ENCODE data around the gene PCSK1N. TPM values are rescaled to one million over a fixed set of nuclear protein-coding genes. Genes with fewer than 3 reads are reported as not detected.

Gene PCSK1N
- total RNA-seq, 2 donors from 2014 or later, result 2.9 to 4.0 TPM

DNA sequence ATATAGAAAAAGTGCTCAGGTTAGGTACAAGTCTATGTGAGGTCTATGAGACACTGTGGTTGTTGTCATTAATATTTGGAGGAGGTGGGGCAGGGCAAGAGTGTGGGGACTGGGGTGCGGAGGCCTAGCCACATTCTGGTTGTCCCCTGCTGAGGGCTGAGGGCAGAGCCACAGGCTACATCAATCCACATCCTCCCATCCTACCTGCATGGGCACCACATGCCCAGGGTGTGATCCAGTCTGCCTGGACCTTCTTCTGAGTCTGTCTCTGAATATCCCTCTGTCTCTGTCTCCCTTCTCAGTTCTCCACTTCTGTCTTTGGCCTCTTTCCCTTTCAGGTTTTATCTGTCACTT, 50.2 kb downstream of the PCSK1N start:
- no peaks in the 10 kb centered on the region for H3K36me3 Mint-ChIP-seq (ENCODE audit: low read depth)
- no peaks in the 10 kb centered on the region for H3K27me3 ChIP-seq (ENCODE audit: control insufficient read depth, insufficient read depth, low read length, poor library complexity, severe bottlenecking)
- no peaks in the 10 kb centered on the region for H3K36me3 ChIP-seq (ENCODE audit: control insufficient read depth, insufficient read depth, low read length)
- H3K4me3 Mint-ChIP-seq, result no peak overlapping the region
- peaks cover 7% of the 10 kb centered on the region for H3K27me3 Mint-ChIP-seq (ENCODE audit: insufficient read depth)
- peaks cover 64% of the 10 kb centered on the region for H3K9me3 Mint-ChIP-seq
- peaks cover 4% of the 10 kb centered on the region for H3K4me1 Mint-ChIP-seq
- no peak overlapping the region for H3K27ac ChIP-seq (ENCODE audit: low read depth, low read length)
- H3K4me1 ChIP-seq (ENCODE audit: control insufficient read depth, insufficient read depth, low read length), result no peaks in the 10 kb centered on the region
- no peaks in the 10 kb centered on the region for H3K9me3 ChIP-seq (ENCODE audit: control insufficient read depth, low read length)
- no peak overlapping the region for H3K9ac ChIP-seq (ENCODE audit: extremely low read depth, low read length, poor library complexity, severe bottlenecking)
- no peak for DNase-seq
- H3K27ac Mint-ChIP-seq, result no peak overlapping the region
- H3K4me3 ChIP-seq (ENCODE audit: low read length), result no peak overlapping the region
- TF ChIP-seq, protein P1, sequence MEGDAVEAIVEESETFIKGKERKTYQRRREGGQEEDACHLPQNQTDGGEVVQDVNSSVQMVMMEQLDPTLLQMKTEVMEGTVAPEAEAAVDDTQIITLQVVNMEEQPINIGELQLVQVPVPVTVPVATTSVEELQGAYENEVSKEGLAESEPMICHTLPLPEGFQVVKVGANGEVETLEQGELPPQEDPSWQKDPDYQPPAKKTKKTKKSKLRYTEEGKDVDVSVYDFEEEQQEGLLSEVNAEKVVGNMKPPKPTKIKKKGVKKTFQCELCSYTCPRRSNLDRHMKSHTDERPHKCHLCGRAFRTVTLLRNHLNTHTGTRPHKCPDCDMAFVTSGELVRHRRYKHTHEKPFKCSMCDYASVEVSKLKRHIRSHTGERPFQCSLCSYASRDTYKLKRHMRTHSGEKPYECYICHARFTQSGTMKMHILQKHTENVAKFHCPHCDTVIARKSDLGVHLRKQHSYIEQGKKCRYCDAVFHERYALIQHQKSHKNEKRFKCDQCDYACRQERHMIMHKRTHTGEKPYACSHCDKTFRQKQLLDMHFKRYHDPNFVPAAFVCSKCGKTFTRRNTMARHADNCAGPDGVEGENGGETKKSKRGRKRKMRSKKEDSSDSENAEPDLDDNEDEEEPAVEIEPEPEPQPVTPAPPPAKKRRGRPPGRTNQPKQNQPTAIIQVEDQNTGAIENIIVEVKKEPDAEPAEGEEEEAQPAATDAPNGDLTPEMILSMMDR (conservative IDR thresholded peaks at IDR 0.05), result no peak
- no CpG with 5 or more reads among the region's 1 CpG for WGBS, 2 experiments (ENCODE audit: insufficient coverage in 1 of 2, insufficient read length in 1 of 2)

DNA sequence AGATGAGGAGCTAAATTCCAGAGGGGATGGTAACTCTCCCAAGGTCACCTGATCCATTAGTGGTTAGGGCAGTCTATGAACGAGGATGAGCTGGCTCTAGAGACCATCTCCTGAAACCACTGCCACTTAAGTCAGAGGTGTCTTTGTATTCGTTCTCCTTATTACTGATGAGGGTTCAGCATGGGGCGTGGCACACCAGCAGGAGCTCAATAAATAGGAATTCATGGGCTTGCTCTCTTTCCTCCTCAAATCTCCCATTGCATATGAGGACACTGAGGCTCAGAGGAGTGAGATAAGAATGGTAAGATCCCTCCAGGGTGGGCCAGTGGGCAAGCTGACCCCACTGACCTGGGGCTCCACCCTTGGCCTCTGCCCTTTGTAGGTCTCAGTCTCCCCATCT, 50.7 kb downstream of the PCSK1N start:
- H3K9me3 ChIP-seq (ENCODE audit: control insufficient read depth, low read length), result no peaks in the 10 kb centered on the region
- no peak overlapping the region for H3K27ac ChIP-seq (ENCODE audit: low read depth, low read length)
- no peak overlapping the region for H3K9ac ChIP-seq (ENCODE audit: extremely low read depth, low read length, poor library complexity, severe bottlenecking)
- Mint-ChIP-seq H3K9me3 (peaks cover 64% of the 10 kb centered on the region), H3K27me3 (ENCODE audit: insufficient read depth) (peaks cover 6% of the 10 kb centered on the region), H3K36me3 (ENCODE audit: low read depth) (no peaks in the 10 kb centered on the region), H3K4me3 (no peak overlapping the region), H3K4me1 (peaks cover 4% of the 10 kb centered on the region), H3K27ac (no peak overlapping the region)
- 69 to 77% methylated on average over 2 to 3 of the region's 3 CpGs for WGBS, 2 experiments (ENCODE audit: insufficient coverage in 1 of 2, insufficient read length in 1 of 2)
- no peak for DNase-seq
- TF ChIP-seq, protein P1 (conservative IDR thresholded peaks at IDR 0.05), result no peak
- no peaks in the 10 kb centered on the region for H3K36me3 ChIP-seq (ENCODE audit: control insufficient read depth, insufficient read depth, low read length)
- H3K4me1 ChIP-seq (ENCODE audit: control insufficient read depth, insufficient read depth, low read length), result no peaks in the 10 kb centered on the region
- no peaks in the 10 kb centered on the region for H3K27me3 ChIP-seq (ENCODE audit: control insufficient read depth, insufficient read depth, low read length, poor library complexity, severe bottlenecking)
- H3K4me3 ChIP-seq (ENCODE audit: low read length), result no peak overlapping the region

DNA sequence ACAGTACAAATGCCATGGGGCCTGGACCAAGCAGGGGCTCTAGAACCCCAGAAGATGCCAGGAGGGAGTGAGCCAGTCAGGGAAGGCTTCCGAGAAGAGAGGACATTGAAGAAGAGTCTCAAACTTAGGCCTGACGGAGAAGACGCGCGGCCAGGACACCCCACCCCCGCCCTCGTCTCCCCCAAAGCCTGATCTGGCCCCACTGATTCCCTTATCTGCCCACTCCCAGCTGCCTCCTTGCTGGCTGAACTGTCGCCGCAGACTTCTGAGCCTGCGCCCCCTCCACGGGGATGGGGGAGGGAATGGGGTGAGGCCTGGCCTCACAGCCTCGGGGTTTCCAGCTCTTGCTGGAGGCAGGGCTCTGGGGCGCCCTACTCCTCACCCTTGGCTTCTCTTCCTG, 52.6 kb downstream of the PCSK1N start:
- H3K4me1 ChIP-seq (ENCODE audit: control insufficient read depth, insufficient read depth, low read length), result no peaks in the 10 kb centered on the region
- peaks cover 62% of the 10 kb centered on the region for H3K9me3 Mint-ChIP-seq

More for the DNA sequence above, 52.6 kb downstream of the PCSK1N start:
- no peaks in the 10 kb centered on the region for H3K36me3 Mint-ChIP-seq (ENCODE audit: low read depth)
- no peak overlapping the region for H3K4me3 Mint-ChIP-seq
- no peak overlapping the region for H3K9ac ChIP-seq (ENCODE audit: extremely low read depth, low read length, poor library complexity, severe bottlenecking)
- no peaks in the 10 kb centered on the region for H3K27me3 ChIP-seq (ENCODE audit: control insufficient read depth, insufficient read depth, low read length, poor library complexity, severe bottlenecking)
- no peak overlapping the region for H3K27ac ChIP-seq (ENCODE audit: low read depth, low read length)
- H3K4me3 ChIP-seq (ENCODE audit: low read length), result no peak overlapping the region
- no peak overlapping the region for H3K27ac Mint-ChIP-seq
- DNase-seq, result no peak
- TF ChIP-seq, protein P1 (conservative IDR thresholded peaks at IDR 0.05), result no peak
- H3K36me3 ChIP-seq (ENCODE audit: control insufficient read depth, insufficient read depth, low read length), result no peaks in the 10 kb centered on the region
- WGBS, 2 experiments (ENCODE audit: insufficient coverage in 1 of 2, insufficient read length in 1 of 2), result 90 to 92% methylated on average over 2 to 13 of the region's 13 CpGs
- peaks cover 6% of the 10 kb centered on the region for H3K27me3 Mint-ChIP-seq (ENCODE audit: insufficient read depth)
- H3K9me3 ChIP-seq (ENCODE audit: control insufficient read depth, low read length), result no peaks in the 10 kb centered on the region
- peaks cover 4% of the 10 kb centered on the region for H3K4me1 Mint-ChIP-seq
